Stimulated activated naive CD4-positive, alpha-beta T cell (primary cell): ENCODE measurements around the gene CYBRD1.
"Not testable (repeated sequence)": the region's sequence is repeated elsewhere in the genome, so short reads cannot be mapped to it uniquely, and the experiment has no call there.

Source experiments
- DNase-seq, 6 experiments: peaks; one replicate each; lab custom pipeline; 2025; lab: John Stamatoyannopoulos, UW

Gene CYBRD1

GRCh38 chr2:171515672-171516298 is 6.5 kb upstream of the CYBRD1 start:
- DNase-seq = no peak

DNA sequence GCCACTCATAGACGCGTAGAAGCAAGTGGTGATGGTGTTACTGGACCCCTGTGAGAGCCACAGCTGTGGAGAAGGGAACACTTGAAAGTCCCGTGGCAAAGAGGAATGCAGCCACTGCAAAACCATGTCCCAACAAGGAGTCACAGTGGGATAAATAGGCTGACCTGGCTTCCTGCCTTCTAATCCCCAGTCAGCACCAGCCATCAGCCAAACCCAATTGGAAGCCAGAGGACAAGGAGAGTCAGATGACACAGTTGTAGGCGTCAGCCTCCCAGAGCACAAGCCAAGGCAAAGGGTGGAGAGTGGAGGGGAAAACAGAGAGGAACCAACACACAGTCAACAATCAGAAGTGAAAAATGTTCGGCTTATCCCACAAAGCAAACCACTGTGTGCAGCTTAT is 5.5 kb upstream of the CYBRD1 start:
- no peak for DNase-seq

- DNase-seq = no peak
These were observed 1.8 kb upstream of the CYBRD1 start for GRCh38 chr2:171520471-171520870.

DNA sequence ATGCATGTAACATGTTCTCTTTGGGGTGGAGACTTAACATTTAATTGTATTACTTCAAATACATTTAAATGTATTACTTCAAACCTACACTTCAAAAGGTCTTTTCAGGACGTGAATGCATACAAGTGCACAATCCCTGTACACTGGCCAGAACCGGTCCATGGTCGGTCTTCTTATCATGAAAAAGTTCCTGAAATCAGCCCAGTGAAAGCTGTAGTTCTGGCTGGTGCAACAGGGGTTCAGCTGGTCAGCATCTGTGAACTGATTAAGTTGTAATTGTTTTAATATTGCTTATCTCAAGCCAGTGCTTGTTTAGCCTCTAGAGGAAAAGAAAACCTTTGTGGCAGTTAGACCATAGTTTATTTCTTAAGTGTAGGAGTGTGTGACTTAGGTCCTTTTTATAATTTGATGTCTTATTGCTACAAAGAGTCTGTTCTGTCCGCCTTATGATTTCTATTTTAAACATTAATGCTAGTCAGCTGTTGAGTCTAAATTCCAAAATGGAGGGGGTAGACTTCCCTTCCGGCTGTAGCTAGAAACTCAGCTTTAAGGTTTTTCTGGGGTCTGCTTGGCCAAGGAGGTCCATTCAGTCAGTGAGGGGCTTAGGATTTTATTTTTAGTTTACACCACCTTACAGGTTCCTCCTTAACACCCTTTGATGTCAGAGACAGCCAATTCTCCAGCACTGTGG is 768 bp upstream of the CYBRD1 start:
- no peak for DNase-seq

DNA sequence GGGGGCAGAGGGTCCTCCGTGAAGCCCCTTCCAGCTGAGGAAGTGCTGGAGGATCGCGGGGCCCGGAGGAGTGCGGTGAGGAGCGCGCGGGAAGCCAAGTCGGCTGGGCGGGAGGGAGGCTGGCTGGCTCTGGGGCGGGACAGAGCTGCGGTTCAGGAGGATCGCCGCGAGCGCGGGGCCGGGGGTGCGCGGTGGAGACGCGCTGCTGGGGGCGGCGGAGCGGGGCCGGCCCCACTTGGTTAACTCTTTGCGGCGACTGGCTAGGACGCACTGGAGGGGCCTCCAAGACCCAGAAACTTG is 464 bp downstream of the CYBRD1 start:
- no peak for DNase-seq

DNA sequence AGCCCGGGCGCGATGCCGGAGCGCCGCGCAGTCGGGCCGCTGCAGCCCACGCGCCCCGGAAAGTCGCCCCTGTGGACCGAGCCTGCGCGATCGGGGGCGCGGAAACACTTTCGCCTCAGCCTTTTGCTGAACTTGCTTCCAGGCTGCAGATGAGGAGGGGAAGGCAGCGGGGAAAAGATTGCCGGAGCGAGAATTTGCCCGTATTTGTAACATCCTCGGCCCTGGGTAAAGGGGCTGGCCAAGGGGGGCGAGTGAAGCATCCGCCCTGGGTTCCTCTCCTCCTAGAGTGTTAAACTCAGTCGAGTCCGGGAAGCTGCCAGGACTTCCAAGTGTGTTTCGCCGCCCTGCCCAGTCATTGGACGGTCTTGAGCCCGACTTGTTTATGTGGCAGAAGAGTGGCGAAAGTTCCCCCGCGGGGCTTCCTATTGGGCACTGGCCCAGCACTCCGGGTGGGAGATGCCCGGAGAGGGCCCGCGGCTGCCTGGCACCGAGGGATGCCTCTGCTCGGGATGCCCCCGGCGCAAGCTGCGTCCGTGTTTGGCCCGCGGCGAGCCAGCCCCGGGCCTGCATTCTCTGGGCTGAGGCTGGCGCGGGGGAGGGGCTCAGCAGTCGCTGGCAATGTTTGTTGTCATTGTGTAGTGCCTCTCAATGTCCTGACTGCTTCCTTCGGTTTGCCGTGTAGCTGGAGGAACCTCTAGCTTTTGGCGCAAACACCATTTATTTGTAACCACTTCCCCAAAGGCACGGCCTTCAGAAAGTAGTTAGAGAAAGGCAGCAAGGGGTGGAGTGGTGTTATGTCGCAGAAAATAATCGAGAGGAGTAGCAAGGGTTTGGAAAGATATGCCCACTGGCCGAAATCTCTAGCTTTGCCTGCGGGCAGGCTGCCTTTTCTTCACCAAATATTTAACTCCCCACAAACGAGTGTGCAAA is 1.1 kb downstream of the CYBRD1 start:
- no peak for DNase-seq

DNA sequence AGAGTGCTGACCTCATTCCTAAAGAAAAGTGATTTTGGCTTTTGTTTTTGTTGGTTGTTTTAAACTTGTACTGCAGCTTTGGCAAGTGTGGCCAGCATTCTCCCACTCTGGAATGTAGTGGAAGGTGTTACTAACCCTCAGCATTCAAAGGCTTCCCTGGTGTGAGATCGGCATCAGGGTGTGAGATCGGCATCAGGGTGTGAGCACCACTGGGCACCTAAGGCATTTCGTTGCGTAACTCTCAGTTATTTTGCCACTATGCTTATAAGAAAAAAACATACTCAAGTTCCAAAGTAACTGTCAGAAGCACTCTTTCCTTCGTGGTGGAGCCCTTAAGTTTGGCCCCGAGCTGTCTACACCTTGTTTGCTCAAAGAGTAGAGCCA is 1.7 kb downstream of the CYBRD1 start:
- DNase-seq = no peak

DNA sequence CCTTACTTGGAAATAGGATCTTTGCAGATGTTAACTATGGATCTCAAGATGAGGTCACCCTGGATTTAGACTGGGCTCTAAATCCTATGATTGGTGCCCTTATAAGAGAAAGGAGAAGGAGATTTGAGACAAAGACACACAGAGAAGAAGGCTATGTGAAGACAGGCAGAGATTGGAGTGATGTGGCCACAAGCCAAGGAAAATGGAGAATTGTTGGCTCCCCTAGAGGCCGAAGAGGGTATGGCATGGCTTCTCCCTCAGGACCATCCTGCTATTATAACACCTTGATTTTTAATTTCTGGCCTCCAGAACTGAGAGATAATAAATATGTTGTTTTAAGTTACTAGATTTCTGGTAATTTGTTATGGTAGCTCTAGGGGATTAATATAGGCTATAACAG is 7.6 kb downstream of the CYBRD1 start:
- DNase-seq = no peak

DNA sequence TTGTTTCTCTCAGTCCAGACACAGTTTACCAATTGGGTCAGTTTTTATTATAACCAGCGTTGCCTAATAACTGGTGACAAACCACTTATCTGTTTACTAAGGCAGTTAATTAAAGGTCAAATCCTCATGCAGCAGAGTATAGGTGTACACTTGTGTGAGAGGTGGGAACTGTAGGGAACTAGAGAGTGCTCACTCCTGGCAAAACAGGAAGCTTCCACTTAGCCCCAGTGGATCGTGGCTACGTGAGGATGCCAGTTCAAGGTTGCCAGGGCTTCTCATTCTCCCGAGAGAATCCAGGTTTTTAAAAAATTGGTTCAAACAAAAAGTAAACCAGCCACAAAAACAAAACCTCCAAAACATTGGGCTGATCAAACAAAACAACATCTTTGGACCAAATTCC is 8.1 kb downstream of the CYBRD1 start:
- DNase-seq = no peak

GRCh38 chr2:171530859-171531258 is 8.6 kb downstream of the CYBRD1 start:
- not testable (repeated sequence) for DNase-seq

DNA sequence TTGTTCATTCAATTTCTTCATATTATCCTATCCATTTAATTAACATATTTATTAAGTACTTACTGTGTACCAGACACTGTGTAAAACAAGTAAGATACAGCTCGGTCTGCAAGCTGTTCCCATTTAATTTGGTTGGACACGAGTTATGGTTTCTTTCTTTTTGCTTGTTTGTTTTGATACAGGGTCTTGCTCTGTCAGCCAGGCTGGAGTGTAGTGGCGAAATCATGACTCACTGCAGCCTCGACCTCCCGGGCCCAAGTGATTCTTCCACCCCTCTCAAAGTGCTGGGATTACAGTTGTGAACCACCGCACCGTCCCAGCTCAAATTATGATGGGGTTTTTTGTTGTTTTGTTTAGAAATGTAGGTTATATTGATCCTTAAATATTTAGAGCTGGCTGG is 9.0 kb downstream of the CYBRD1 start:
- DNase-seq = no peak

- DNase-seq = no peak
These were observed 9.7 kb downstream of the CYBRD1 start for GRCh38 chr2:171531836-171532450.

DNA sequence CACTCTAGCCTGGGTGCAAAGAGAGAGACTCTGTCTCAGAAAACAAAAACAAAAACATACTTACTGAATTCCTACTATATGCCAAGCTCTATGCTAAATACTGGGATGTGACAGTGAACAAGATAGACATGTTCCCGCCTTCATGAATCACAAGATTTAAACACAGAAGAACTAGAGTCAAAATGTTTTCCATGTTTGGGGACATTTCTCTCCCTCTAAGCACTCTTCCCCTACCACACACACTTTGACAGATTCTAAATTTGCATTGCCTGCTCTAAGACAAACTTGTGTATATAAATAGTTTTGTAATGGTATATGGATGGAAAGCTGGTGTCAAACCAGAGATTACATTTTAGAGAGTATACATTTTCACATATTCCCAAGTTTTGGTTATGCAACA is 11.1 kb downstream of the CYBRD1 start:
- no peak for DNase-seq

GRCh38 chr2:171535528-171535927 is 13.3 kb downstream of the CYBRD1 start:
- DNase-seq = not testable (repeated sequence)

DNA sequence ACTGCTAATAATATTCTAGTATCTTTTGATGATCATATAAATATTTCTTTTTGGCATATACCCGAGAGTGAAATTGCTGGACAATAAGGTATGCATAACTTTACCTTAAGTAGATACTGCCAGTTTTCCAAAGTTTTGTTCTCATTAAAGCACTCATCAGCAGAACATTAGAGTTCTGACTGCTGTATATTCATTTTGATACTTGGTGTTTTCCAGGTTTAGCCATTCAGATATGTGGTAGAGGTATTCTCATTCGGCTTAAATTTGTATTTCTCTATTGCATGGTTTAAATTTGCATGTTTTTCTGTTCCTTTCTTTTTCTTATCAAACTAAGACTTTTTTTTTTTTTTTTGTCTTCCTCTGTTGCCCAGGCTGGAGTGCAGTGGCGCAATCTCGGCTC is 18.2 kb downstream of the CYBRD1 start:
- no peak for DNase-seq

DNA sequence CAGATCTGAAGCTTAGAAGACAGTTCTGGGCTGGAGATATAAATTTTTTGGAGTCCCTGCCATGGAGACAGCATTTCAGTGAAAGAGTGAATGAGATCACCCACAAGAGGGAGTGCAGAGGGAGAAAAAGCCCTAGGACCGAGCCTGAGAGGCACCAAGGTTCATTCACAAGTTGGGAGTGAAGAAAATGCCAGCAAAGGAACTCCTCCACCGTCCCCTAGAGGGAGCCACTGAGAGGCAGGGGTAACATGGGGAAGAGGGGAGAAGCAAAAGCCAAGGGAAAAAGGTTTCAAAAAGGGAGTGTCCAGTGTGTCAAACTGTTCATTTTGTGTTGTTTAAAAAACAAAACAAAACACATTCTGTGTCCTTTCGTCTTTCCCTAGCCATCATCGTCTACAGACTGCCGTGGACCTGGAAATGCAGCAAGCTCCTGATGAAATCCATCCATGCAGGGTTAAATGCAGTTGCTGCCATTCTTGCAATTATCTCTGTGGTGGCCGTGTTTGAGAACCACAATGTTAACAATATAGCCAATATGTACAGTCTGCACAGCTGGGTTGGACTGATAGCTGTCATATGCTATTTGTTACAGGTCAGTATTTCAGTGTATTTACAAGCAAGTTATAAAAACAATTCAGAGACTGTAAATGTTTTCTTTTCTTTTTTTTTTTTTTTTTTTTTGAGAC is 19.1 kb downstream of the CYBRD1 start:
- no peak for DNase-seq

DNA sequence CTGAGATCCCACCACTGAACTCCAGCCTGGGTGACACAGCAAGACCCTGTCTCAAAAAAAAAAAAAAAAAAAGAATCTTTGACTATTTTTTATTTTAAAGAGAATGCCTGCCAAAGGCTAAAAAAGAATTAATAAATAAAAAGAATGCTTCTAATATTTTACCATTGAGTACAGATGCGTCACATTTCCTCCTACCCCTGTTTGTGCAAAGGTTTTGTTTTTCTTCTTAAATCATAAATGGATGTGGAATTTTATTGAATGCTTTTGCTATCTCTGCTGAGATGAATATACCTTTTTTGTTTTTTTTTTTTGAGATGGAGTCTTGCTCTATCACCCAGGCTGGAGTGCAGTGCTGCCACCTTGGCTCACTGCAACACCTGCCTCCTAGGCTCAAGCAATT is 22.8 kb downstream of the CYBRD1 start:
- no peak for DNase-seq

DNA sequence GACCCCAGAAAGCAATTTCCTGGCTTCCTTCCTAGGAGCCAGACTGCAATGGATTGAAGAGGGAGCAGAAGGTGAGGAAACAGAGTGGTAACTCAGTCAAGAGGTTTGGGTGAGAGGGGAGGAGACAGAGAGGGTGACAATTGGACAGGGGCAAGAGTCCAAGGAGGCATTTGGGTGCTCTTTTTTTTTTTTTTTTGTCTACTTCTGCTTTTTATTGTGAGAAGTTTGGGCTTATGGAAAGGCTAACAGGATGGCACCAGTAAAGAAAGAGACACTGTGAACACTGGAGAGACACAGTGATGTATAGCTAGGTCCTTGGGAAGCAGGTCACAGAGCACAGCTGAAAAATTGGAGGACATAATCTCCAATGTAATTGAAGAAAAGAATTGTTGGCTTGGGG is 25.0 kb downstream of the CYBRD1 start:
- no peak for DNase-seq

GRCh38 chr2:171547720-171548119 is 25.4 kb downstream of the CYBRD1 start:
- no peak for DNase-seq

DNA sequence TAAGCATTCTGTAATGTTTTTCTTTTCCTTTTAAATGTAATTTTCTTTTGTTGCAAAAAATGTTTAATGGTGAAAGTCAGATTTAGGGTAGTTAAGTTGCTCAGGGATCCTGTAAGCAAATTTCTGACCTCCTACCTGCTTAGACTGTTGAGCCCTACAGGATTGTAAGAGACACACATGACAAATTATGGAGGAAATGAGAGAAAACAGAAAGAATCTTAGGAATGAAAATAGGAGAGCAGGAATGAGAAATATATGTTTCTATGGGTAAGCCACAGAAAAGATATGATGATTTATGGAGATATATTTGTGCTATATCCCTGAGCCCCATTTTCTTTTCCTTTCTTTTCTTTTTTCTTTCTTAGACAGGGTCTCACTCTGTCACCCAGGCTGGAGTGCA is 28.3 kb downstream of the CYBRD1 start:
- no peak for DNase-seq

DNA sequence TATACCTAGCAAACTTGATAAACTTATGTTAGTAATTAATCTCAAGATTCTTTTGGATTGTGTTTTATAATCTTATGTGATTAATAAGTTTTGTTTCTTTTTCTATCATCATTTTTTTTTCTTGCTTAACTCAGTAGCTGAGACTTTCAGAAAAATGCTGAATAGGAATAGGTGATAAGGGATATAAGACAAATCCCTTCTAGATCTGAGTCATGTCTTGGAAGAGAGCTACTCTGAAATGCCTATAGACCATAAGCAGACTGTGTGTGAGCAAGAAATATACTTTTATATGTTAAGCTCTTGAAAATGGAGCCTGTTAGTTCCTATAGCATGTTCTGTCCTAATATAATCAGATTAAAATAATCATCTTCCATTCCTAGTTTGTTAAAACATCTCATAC is 29.6 kb downstream of the CYBRD1 start:
- DNase-seq = no peak

GRCh38 chr2:171553236-171553635 is 31.0 kb downstream of the CYBRD1 start:
- no peak for DNase-seq
